T follicular helper cell (primary cell): ENCODE measurements around the gene OAS2.
"Not testable (repeated sequence)": the region's sequence is repeated elsewhere in the genome, so short reads cannot be mapped to it uniquely, and the experiment has no call there.

Experiments
- DNase-seq: peaks from one replicate; pipeline ENCODE4 v3.0.0-alpha.2; 2020; ENCODE audit warnings: low read depth

Gene OAS2

GRCh38 chr12:112950701-112951100 lies 27.6 kb upstream of the OAS2 start:
- DNase-seq, result no peak

GRCh38 chr12:112957125-112957524 lies 21.2 kb upstream of the OAS2 start:
- not testable (repeated sequence) for DNase-seq

GRCh38 chr12:112961074-112961473 lies 17.2 kb upstream of the OAS2 start:
- DNase-seq, result no peak

GRCh38 chr12:112961536-112961935 lies 16.8 kb upstream of the OAS2 start:
- no peak for DNase-seq

- DNase-seq, result no peak
These were observed 15.8 kb upstream of the OAS2 start for GRCh38 chr12:112962561-112962960.

- no peak for DNase-seq
These were observed 15.0 kb upstream of the OAS2 start for GRCh38 chr12:112963227-112963861.

- DNase-seq, result no peak
These were observed 14.2 kb upstream of the OAS2 start for GRCh38 chr12:112964067-112964670.

GRCh38 chr12:112964915-112965314 lies 13.4 kb upstream of the OAS2 start:
- DNase-seq, result no peak

GRCh38 chr12:112965643-112966042 lies 12.7 kb upstream of the OAS2 start:
- no peak for DNase-seq

GRCh38 chr12:112967306-112967705 lies 11.0 kb upstream of the OAS2 start:
- DNase-seq, result no peak

- no peak for DNase-seq
These were observed 10.5 kb upstream of the OAS2 start for GRCh38 chr12:112967858-112968257.

GRCh38 chr12:112969547-112970306 lies 8.6 kb upstream of the OAS2 start:
- DNase-seq, result no peak

- DNase-seq, result no peak
These were observed 7.9 kb upstream of the OAS2 start for GRCh38 chr12:112970391-112970790.

GRCh38 chr12:112971248-112971647 lies 7.1 kb upstream of the OAS2 start:
- no peak for DNase-seq

- no peak for DNase-seq
These were observed 5.1 kb upstream of the OAS2 start for GRCh38 chr12:112973011-112973735.

GRCh38 chr12:112973818-112974231 lies 4.5 kb upstream of the OAS2 start:
- no peak for DNase-seq

GRCh38 chr12:112974904-112975303 lies 3.4 kb upstream of the OAS2 start:
- DNase-seq, result no peak

GRCh38 chr12:112977139-112977538 lies 1.2 kb upstream of the OAS2 start:
- no peak for DNase-seq

GRCh38 chr12:112977641-112978040 lies 678 bp upstream of the OAS2 start:
- no peak for DNase-seq

GRCh38 chr12:112979041-112979680 lies 842 bp downstream of the OAS2 start:
- DNase-seq, result no peak

- no peak for DNase-seq
These were observed 2.3 kb downstream of the OAS2 start for GRCh38 chr12:112980491-112981158.
